Right lobe of liver (tissue), 6 donors: ENCODE measurements around the gene PODXL. TPM values are rescaled to one million over a fixed set of nuclear protein-coding genes. Genes with fewer than 3 reads are reported as not detected.
"Not testable (repeated sequence)": the region's sequence is repeated elsewhere in the genome, so short reads cannot be mapped to it uniquely, and the experiment has no call there.

Experiments
- ATAC-seq, 4 donors: fragments of 200-7000 bp; cut with Tn5 transposase; one replicate each; pipeline ENCODE4 v1.9.1; 2020; ENCODE audit warnings: mild to moderate bottlenecking in 4 of 4, moderate library complexity in 4 of 4
- DNase-seq, 3 donors: peaks; one replicate each; pipeline ENCODE4 v3.0.0-alpha.2; 2020
- H3K27ac ChIP-seq, 3 donors: fragments of 200-600 bp; one replicate each; pipeline ENCODE4 v1.8.0; 2022
- H3K27me3 ChIP-seq, 2 donors: fragments of 200-600 bp; one replicate each; pipeline ENCODE4 v1.8.0; 2022
- H3K36me3 ChIP-seq, 4 donors: fragments of 200-600 bp; sonication (generic) in 1 of 4; one replicate each; pipeline versions ENCODE4 v1.5.1 to v1.8.0; 2017 to 2022; ENCODE audit warnings: control low read depth in 1 of 4
- H3K4me1 ChIP-seq, 4 donors: fragments of 200-600 bp; sonication (generic) in 1 of 4; one replicate each; pipeline versions ENCODE4 v1.5.1 to v1.8.0; 2017 to 2022; ENCODE audit warnings: control low read depth in 1 of 4
- H3K4me3 ChIP-seq, 3 donors: fragments of 200-600 bp; one replicate each; pipeline ENCODE4 v1.8.0; 2022
- H3K9me3 ChIP-seq, 4 donors: fragments of 200-600 bp; sonication (generic) in 1 of 4; one replicate each; pipeline versions ENCODE4 v1.5.1 to v1.8.0; 2017 to 2022; ENCODE audit warnings: control low read depth in 1 of 4
- POLR2A ChIP-seq: fragments of 450-650 bp; IDR thresholded peaks from one replicate; pipeline ENCODE4 v1.6.1; 2017; ENCODE audit warnings: antibody characterized with exemption, mild to moderate bottlenecking
- WGBS: methylation state at CpG from one replicate; pipeline ENCODE4 v1.1.6; 2018; ENCODE audit warnings: low coverage, low lambda C conversion rate; ENCODE audit not compliant: insufficient coverage; ENCODE audit errors: missing lambda C conversion rate; 5-methylcytosine and 5-hydroxymethylcytosine counted together
- intact Hi-C, 2 donors: fragments of 100-400 bp; cut with DNase I; formaldehyde crosslinking; loops; one replicate each; pipeline versions ENCODE4 v1.11.2 to v1.14.1; 2022
- total RNA-seq, 6 experiments: library from RNA; depleted of rRNA in 2 of 6; stranded (reverse); fragments of >200 nt in 2 of 6; fragmentation: NEBNext Ultra II Directional in 3 of 6; extraction: Animal tissue kit (Norgen Biotek cat#: 25700) in 3 of 6; gene quantifications; one replicate each; pipeline versions ENCODE4 v1.1.0 to v1.2.4, GENCODE V29; 2016 to 2023
- TF ChIP-seq, protein P1 (sequence below), 4 donors: fragments of 200-600 bp in 3 of 4; fragments of 450-650 bp in 1 of 4; IDR thresholded peaks; one replicate each; pipeline versions ENCODE4 v1.5.1 to v1.8.0; 2016 to 2022; ENCODE audit warnings: antibody characterized with exemption in 4 of 4, mild to moderate bottlenecking in 2 of 4
- donor health status: DM: no; HTN: yes; CAD: no.
- donor health status: DM: no; HTN: no; CAD: no.
- donor health status: DM: no; HTN: no; CAD: no.
- donor health status: DM: no; HTN: yes; CAD: no.
- donor health status: DM: no; HTN: yes; CAD: no.

PODXL gene
- total RNA-seq, 6 experiments from 2014 or later = 2.1 to 11.4 (median 3.4) TPM

DNA sequence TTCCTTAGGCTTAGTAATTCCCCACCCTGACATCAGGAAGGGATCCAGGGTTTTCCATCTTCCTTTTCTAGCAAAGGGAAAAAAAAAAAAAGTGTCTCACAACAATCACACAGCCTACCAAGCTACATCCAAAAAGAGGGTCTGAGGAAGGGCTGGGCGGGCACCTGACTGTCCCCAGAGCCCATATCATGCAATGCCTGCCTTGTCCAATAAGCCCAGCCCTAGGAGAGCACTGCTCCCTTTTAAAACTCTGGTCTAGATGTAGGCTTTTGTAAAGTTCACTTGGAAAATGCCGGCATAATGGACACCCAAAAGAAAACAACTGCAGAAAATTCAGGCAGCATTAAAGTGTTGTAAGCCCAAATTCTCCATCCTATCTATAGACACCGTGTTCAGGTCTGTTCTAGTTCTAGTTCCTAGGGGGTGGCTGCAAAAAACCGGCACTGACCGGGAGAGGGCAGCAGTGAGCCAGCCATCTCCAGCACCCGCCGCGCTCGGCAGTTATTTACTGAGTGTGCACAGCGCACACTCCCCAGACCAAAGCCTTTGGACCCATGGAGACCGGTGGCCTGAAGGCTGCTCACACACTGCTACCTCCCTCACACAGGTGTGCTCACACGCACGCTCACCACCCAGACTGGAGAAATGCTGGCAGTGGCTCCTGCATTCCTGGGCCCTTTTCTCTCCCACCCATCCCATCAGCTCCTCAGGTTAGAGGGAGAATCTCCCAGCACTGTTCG lies 48.7 kb downstream of the PODXL start:
- intact Hi-C loops = loop anchor here (5.0 kb wide), 1 partner anchor 145 kb away; no protein-coding TSS in a partner anchor
- DNase-seq (peak; percentile 86 to 90 (median 87)), ATAC-seq (peak; percentile 84 to 90 (median 88))
- Histone ChIP-seq H3K4me3 (no peak overlapping the region), H3K27me3 (no peaks in the 10 kb centered on the region), H3K27ac (no peak overlapping the region), H3K9me3 (no peaks in the 10 kb centered on the region), H3K36me3 (no peaks in the 10 kb centered on the region), H3K4me1 (peaks cover 0 to 18% (median 9%) of the 10 kb centered on the region in 4 donors)
- 22% methylated on average over 5 of the region's 14 CpGs for WGBS
- no peak for TF ChIP-seq POLR2A
- TF ChIP-seq, protein P1, sequence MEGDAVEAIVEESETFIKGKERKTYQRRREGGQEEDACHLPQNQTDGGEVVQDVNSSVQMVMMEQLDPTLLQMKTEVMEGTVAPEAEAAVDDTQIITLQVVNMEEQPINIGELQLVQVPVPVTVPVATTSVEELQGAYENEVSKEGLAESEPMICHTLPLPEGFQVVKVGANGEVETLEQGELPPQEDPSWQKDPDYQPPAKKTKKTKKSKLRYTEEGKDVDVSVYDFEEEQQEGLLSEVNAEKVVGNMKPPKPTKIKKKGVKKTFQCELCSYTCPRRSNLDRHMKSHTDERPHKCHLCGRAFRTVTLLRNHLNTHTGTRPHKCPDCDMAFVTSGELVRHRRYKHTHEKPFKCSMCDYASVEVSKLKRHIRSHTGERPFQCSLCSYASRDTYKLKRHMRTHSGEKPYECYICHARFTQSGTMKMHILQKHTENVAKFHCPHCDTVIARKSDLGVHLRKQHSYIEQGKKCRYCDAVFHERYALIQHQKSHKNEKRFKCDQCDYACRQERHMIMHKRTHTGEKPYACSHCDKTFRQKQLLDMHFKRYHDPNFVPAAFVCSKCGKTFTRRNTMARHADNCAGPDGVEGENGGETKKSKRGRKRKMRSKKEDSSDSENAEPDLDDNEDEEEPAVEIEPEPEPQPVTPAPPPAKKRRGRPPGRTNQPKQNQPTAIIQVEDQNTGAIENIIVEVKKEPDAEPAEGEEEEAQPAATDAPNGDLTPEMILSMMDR (IDR thresholded peaks at IDR 0.05) = peak; percentile 87 to 95 (median 92)

DNA sequence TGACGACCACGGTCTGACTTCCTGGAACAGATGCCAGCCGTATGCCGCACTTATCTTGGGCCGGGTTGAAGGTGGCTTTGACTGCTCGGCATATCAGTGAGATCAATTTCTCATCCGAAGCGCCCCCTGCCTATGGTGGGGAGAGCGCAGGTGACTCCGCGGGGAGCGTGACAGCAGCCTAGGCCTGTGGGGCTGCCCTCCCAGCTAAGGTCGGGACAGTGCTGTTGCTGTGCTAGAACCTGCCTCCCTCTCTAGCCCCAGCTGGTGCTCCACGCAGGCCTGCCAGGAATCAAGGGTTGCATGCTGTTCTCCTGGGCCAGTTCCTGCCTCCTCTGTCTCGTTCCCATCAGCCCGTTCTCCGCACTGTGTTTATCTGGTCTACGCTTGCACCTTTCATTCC lies 49.8 kb downstream of the PODXL start:
- H3K27ac ChIP-seq = no peak overlapping the region
- DNase-seq (no peak), ATAC-seq (no peak)
- no peaks in the 10 kb centered on the region for H3K9me3 ChIP-seq
- H3K27me3 ChIP-seq = no peaks in the 10 kb centered on the region
- TF ChIP-seq, protein P1 (IDR thresholded peaks at IDR 0.05) = no peak
- no peak for TF ChIP-seq POLR2A
- 61% methylated on average over 5 of the region's 18 CpGs for WGBS
- intact Hi-C loops = loop anchor here (5.0 kb wide), 1 partner anchor 146 kb away; no protein-coding TSS in a partner anchor
- H3K36me3 ChIP-seq = no peaks in the 10 kb centered on the region
- peaks cover 0 to 23% (median 10%) of the 10 kb centered on the region in 4 donors for H3K4me1 ChIP-seq
- no peak overlapping the region for H3K4me3 ChIP-seq

DNA sequence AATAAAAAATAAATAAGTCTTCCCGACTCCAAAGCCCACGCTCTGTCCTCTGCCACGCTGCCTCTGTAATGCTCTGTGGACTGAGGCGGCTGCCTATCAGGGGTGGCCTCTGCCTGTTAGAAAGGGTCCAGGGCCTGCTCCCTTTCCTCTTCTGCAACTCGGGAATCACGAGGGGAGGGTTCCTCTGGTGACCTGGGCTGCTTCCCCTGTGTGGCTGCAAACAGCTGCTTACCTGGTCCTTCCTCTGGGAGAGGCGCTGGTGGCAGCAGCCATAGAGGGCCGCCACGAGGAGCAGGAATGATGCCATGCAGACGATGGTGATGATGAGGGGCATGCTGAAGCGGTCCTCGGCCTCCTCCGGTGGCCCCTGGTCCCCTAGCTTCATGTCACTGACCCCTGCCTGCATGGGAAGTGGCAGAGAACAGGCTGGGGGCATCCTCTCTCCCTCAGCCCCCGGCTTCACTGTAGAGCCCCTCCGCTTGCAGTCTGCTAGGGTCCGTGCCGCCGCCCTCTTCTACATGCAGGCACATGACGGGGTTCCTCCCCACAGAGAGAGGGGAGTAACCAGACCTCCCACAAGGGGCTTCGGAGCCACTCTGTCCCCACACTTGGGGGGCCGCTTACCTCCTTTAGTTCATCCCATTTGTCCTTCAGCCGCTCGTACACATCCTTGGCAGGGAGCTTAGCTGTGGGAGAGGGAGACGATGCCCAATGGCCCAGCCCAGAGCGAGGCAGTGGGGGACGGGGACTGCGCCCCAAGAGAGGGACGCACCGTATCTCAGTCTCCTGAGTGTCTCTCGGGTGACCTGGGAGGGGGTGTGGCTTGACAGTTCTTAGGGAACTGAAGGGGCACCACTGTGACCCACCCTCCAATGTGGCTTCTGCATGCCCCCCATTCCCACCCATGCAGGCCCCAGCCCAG lies 50.5 kb downstream of the PODXL start:
- peaks cover 0 to 23% (median 10%) of the 10 kb centered on the region in 4 donors for H3K4me1 ChIP-seq
- TF ChIP-seq POLR2A = no peak
- TF ChIP-seq, protein P1 (IDR thresholded peaks at IDR 0.05) = no peak
- WGBS = 94% methylated on average over 8 of the region's 30 CpGs
- DNase-seq = no peak
- no peak overlapping the region for H3K4me3 ChIP-seq
- no peak for ATAC-seq
- H3K27ac ChIP-seq = no peak overlapping the region
- intact Hi-C loops = loop anchor here (5.0 kb wide), 1 partner anchor 146 kb away; no protein-coding TSS in a partner anchor
- H3K36me3 ChIP-seq = no peaks in the 10 kb centered on the region
- no peaks in the 10 kb centered on the region for H3K9me3 ChIP-seq
- no peaks in the 10 kb centered on the region for H3K27me3 ChIP-seq

DNA sequence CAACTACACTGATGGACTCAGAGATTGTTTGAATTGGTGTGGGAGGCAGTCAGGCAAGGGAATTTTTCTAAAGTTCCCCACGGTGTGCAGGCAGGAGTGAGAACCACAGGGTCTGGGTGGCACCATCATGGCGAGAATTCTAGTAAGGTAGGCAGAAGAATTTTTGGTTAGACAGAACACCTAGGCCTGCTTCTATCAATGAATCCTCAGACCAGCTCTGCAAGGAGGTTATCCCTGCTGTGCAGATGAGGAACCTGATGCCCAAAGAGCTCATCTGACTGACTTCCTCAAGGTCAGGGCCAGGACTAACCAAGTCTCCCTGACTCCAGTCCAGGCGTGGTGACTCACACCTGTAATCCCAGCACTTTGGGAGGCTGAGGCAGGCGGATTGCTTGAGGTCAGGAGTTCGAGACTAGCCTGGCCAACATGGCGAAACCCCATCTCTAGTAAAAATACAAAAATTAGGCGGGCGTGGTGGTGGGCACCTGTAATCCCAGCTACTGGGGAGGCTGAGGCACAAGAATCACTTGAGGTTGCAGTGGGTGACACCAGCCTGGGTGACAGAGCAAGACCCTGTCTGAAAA lies 51.3 kb downstream of the PODXL start:
- H3K4me3 ChIP-seq, H3K36me3 ChIP-seq, H3K27me3 ChIP-seq, DNase-seq, H3K9me3 ChIP-seq, ATAC-seq, H3K27ac ChIP-seq: not testable (repeated sequence)
- H3K4me1 ChIP-seq = peaks cover 0 to 23% (median 10%) of the 10 kb centered on the region in 4 donors
- 77% methylated on average over 6 of the region's 8 CpGs for WGBS
- intact Hi-C loops = loop anchor here (5.0 kb wide), 1 partner anchor 147 kb away; no protein-coding TSS in a partner anchor
